ENCODE results near the gene SCTR. TPM values are rescaled to one million over a fixed set of nuclear protein-coding genes. Genes with fewer than 3 reads are reported as not detected.

The SCTR gene
- total RNA-seq, 1 experiment from 2014 or later = not detected

GRCh38 chr2:119512946-119513345 lies 11.3 kb downstream of the SCTR start:
- DNase-seq = no peak

GRCh38 chr2:119511989-119512388 lies 12.3 kb downstream of the SCTR start:
- BruUV-seq (replicated peaks) = no TSS peak
- Histone ChIP-seq H3K27me3 (ENCODE audit: insufficient read depth, low read depth) (peaks cover 29% of the 10 kb centered on the region), H3K36me3 (ENCODE audit: low read depth) (no peaks in the 10 kb centered on the region), H3K27ac (no peak overlapping the region), H4K20me1 (ENCODE audit: insufficient read depth) (no peaks in the 10 kb centered on the region), H3K9me2 (ENCODE audit: insufficient read depth) (no peaks in the 10 kb centered on the region), H3K4me1 (replicated peaks; ENCODE audit: insufficient read depth) (no peaks in the 10 kb centered on the region), H3K9me3 (ENCODE audit: insufficient read depth, low read depth) (no peaks in the 10 kb centered on the region), H3K4me3 (no peak overlapping the region), H3F3A (ENCODE audit: insufficient read depth, low read depth) (no peaks in the 10 kb centered on the region), H3K4me2 (no peak overlapping the region), H3K79me2 (ENCODE audit: low read depth) (no peaks in the 10 kb centered on the region), H2AFZ (no peak overlapping the region)
- DNase-seq = no peak
- TF ChIP-seq EZH2 (IDR thresholded peaks at IDR 0.05; ENCODE audit: low read depth) (no peak), CTCF (conservative IDR thresholded peaks at IDR 0.05) (no peak)
- intact Hi-C loops (cut with micrococcal nuclease; ENCODE audit: unreplicated experiment) = no loop called here
- ChIA-PET POLR2A (ENCODE audit: unreplicated experiment) (no interaction called here), CTCF (no interaction called here)

More at GRCh38 chr2:119512946-119513345, 11.3 kb downstream of the SCTR start:
- Histone ChIP-seq H4K20me1 (ENCODE audit: insufficient read depth) (no peaks in the 10 kb centered on the region), H3K27me3 (ENCODE audit: insufficient read depth, low read depth) (peaks cover 31% of the 10 kb centered on the region), H3K4me1 (replicated peaks; ENCODE audit: insufficient read depth) (no peaks in the 10 kb centered on the region), H3K79me2 (ENCODE audit: low read depth) (no peaks in the 10 kb centered on the region), H2AFZ (no peak overlapping the region), H3K36me3 (ENCODE audit: low read depth) (no peaks in the 10 kb centered on the region), H3K4me2 (no peak overlapping the region), H3F3A (ENCODE audit: insufficient read depth, low read depth) (no peaks in the 10 kb centered on the region), H3K9me2 (ENCODE audit: insufficient read depth) (no peaks in the 10 kb centered on the region), H3K27ac (no peak overlapping the region), H3K9me3 (ENCODE audit: insufficient read depth, low read depth) (no peaks in the 10 kb centered on the region), H3K4me3 (no peak overlapping the region)
- intact Hi-C loops (cut with micrococcal nuclease; ENCODE audit: unreplicated experiment) = no loop called here
- TF ChIP-seq CTCF (conservative IDR thresholded peaks at IDR 0.05) = no peak
- no peak for TF ChIP-seq EZH2 (IDR thresholded peaks at IDR 0.05; ENCODE audit: low read depth)
- POLR2A ChIA-PET (ENCODE audit: unreplicated experiment) = no interaction called here
- BruUV-seq (replicated peaks) = no TSS peak
- CTCF ChIA-PET = no interaction called here

GRCh38 chr2:119508756-119509155 lies 15.5 kb downstream of the SCTR start:
- H3K4me1 ChIP-seq (replicated peaks; ENCODE audit: insufficient read depth) = no peaks in the 10 kb centered on the region
- POLR2A ChIA-PET (ENCODE audit: unreplicated experiment) = no interaction called here
- peaks cover 14% of the 10 kb centered on the region for H3K27me3 ChIP-seq (ENCODE audit: insufficient read depth, low read depth)
- no peak overlapping the region for H3K4me3 ChIP-seq
- H3K4me2 ChIP-seq = no peak overlapping the region
- H3K79me2 ChIP-seq (ENCODE audit: low read depth) = no peaks in the 10 kb centered on the region
- no peak for DNase-seq
- TF ChIP-seq CTCF (conservative IDR thresholded peaks at IDR 0.05) (no peak), EZH2 (IDR thresholded peaks at IDR 0.05; ENCODE audit: low read depth) (no peak)
- no TSS peak for BruUV-seq (replicated peaks)
- H4K20me1 ChIP-seq (ENCODE audit: insufficient read depth) = no peaks in the 10 kb centered on the region
- CTCF ChIA-PET = no interaction called here
- H3K9me2 ChIP-seq (ENCODE audit: insufficient read depth) = no peaks in the 10 kb centered on the region
- intact Hi-C loops (cut with micrococcal nuclease; ENCODE audit: unreplicated experiment) = no loop called here
- no peaks in the 10 kb centered on the region for H3F3A ChIP-seq (ENCODE audit: insufficient read depth, low read depth)
- no peaks in the 10 kb centered on the region for H3K36me3 ChIP-seq (ENCODE audit: low read depth)
- no peak overlapping the region for H3K27ac ChIP-seq
- H2AFZ ChIP-seq = no peak overlapping the region
- no peaks in the 10 kb centered on the region for H3K9me3 ChIP-seq (ENCODE audit: insufficient read depth, low read depth)

All from PC-9 (cell line).